Lower leg skin (tissue), 4 donors: ENCODE data around the gene EME2. TPM values are rescaled to one million over a fixed set of nuclear protein-coding genes. Genes with fewer than 3 reads are reported as not detected.

Experiments
- DNase-seq, 2 donors: peaks; one replicate each; pipeline ENCODE4 v3.0.0-alpha.2; 2019; ENCODE audit warnings: low spot score in 2 of 2
- H3K4me3 ChIP-seq: fragments of 200-600 bp; sonication (generic); 2 replicates; pipeline ENCODE4 v1.5.1; 2017; ENCODE audit warnings: mild to moderate bottlenecking, low read depth; ENCODE audit not compliant: poor library complexity, severe bottlenecking
- POLR2A ChIP-seq, 2 donors: fragments of 450-650 bp; IDR thresholded peaks; one replicate each; pipeline ENCODE4 v1.6.1; 2016 to 2017; ENCODE audit warnings: antibody characterized with exemption in 2 of 2, mild to moderate bottlenecking in 1 of 2, moderate library complexity in 1 of 2
- WGBS, 2 donors: methylation state at CpG; one replicate each; pipeline ENCODE4 v1.1.5; 2018; 5-methylcytosine and 5-hydroxymethylcytosine counted together
- intact Hi-C: fragments of 100-400 bp; cut with DNase I; formaldehyde crosslinking; loops from one replicate; pipeline ENCODE4 v1.15.0; 2023; ENCODE audit warnings: low total_unique reads
- microRNA-seq, 2 donors: library from miRNA; unstranded; fragments of <30 nt; microRNA quantifications; one replicate each; pipeline ENCODE4, GENCODE V29; 2016; ENCODE audit warnings: borderline replicate concordance in 2 of 2, borderline number of aligned reads in 1 of 2
- total RNA-seq, 4 donors: library from RNA; depleted of rRNA; stranded (reverse); fragments of >200 nt; gene quantifications; one replicate each; pipeline ENCODE4 v1.1.0, GENCODE V29; 2016
- TF ChIP-seq, protein P1 (sequence below), 3 donors: fragments of 450-650 bp; IDR thresholded peaks; one replicate each; pipeline ENCODE4 v1.5.1; 2016; ENCODE audit warnings: antibody characterized with exemption in 3 of 3, mild to moderate bottlenecking in 3 of 3, moderate library complexity in 2 of 3

EME2 gene
- total RNA-seq, 4 donors from 2014 or later: 7.6 to 22.3 (median 13.0) TPM

DNA sequence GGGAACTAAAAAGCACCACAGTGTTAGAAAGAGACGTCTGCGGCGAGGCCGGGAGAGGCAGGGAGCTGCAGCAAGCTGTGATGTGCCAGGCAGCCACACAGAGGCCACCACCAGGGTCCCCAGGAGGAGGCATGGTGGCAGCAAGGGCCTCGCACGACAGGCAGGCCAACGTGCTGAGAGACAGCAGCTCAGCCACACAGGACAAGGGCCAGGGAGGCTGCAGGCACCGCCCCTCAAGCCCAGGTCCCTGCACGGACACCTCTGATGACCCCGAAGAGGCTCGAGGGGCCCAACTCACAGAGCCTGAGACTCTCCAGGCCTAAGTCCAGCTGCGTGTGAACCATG lies 48.3 kb downstream of the EME2 start:
- H3K4me3 ChIP-seq: no peak overlapping the region
- intact Hi-C loops: no loop called here
- WGBS, 2 donors: 95 to 97% methylated on average over 11 to 12 of the region's 12 CpGs
- no peak for DNase-seq
- TF ChIP-seq, protein P1, sequence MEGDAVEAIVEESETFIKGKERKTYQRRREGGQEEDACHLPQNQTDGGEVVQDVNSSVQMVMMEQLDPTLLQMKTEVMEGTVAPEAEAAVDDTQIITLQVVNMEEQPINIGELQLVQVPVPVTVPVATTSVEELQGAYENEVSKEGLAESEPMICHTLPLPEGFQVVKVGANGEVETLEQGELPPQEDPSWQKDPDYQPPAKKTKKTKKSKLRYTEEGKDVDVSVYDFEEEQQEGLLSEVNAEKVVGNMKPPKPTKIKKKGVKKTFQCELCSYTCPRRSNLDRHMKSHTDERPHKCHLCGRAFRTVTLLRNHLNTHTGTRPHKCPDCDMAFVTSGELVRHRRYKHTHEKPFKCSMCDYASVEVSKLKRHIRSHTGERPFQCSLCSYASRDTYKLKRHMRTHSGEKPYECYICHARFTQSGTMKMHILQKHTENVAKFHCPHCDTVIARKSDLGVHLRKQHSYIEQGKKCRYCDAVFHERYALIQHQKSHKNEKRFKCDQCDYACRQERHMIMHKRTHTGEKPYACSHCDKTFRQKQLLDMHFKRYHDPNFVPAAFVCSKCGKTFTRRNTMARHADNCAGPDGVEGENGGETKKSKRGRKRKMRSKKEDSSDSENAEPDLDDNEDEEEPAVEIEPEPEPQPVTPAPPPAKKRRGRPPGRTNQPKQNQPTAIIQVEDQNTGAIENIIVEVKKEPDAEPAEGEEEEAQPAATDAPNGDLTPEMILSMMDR (IDR thresholded peaks at IDR 0.05): no peak
- TF ChIP-seq POLR2A (IDR thresholded peaks at IDR 0.05): no peak

DNA sequence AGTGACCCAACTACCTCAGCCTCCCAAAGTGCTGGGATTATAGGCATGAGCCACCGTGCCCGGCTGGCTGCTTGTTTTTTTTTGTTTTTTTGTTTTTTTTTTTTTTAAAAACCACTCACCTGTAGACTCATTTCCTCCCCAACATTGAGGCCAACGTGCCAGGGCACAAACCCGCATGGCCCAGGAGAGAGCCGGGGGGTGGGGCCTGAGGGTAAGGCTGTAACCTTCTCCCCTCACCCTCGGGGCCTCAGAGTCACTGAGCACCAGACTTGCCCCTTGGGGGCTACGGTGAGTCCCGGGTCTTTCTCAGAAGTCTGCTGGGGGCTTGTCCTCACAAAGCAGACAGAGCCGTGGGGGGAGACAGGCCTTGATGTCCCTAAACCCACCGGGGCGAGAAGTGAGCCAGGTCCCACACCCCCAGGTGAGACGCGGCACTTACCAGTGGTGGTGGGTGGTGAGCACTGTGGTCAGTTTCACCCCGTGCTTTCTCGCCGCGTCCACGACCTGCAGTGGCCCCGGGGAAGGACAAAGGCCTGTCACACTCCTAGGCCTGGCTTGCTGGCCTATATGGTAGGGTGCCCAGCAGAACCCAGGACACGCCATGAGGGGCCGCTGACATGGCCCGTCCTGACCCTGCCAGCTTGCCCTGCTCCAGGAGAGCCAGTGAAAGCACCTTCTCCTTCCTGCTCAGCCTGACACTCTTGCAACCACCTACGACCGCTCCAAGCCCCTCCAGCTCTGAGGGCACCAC lies 49.4 kb downstream of the EME2 start:
- 89 to 95% methylated on average over 10 to 24 of the region's 24 CpGs for WGBS, 2 donors
- intact Hi-C loops: no loop called here
- no peak overlapping the region for H3K4me3 ChIP-seq
- no peak for DNase-seq
- TF ChIP-seq, protein P1 (IDR thresholded peaks at IDR 0.05): no peak
- no peak for TF ChIP-seq POLR2A (IDR thresholded peaks at IDR 0.05)

DNA sequence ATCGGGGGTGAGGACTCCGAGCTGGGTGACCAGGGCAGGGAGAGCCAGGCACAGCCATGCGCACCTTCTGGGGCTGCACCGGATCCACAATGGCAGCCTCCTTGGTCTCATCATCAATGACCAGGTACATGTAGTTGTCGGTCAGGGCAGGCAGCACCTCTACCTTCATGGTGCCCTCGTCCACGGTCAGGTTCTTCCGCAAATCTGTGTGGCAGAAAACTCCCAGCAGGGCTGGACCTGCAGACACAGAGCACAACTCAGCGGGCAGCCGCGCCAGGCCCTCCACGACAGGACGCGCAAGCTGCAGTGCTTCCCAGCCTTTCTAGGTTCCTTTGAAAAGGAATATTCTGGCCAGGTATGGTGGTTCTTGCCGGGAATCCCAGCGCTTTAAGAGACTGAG lies 50.2 kb downstream of the EME2 start:
- DNase-seq: no peak
- WGBS, 2 donors: 90 to 98% methylated on average over 14 to 16 of the region's 16 CpGs
- TF ChIP-seq POLR2A (IDR thresholded peaks at IDR 0.05): no peak
- TF ChIP-seq, protein P1 (IDR thresholded peaks at IDR 0.05): no peak
- intact Hi-C loops: no loop called here
- no peak overlapping the region for H3K4me3 ChIP-seq

DNA sequence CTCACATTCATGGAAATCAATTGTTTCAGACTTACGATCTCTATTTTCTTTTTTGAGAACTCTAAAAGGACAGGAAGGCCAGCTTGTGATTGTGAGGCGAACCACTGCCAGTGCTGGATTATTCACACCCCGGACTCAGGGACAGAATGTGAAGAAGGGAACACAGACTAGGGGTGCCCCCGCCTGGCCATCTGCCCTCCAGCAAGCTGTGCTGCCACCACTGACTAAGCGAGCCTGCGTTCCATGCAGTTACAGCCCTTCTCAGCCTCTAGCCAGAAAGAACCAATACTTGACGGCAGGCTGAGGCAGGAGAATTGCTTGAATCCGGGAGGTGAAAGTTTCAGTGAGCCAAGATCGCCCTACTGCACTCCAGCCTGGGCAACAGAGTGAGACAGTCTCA lies 51.2 kb downstream of the EME2 start:
- DNase-seq: no peak
- 70 to 75% methylated on average over 9 of the region's 9 CpGs for WGBS, 2 donors
- TF ChIP-seq, protein P1 (IDR thresholded peaks at IDR 0.05): no peak
- TF ChIP-seq POLR2A (IDR thresholded peaks at IDR 0.05): no peak
- intact Hi-C loops: no loop called here
- H3K4me3 ChIP-seq: no peak overlapping the region

DNA sequence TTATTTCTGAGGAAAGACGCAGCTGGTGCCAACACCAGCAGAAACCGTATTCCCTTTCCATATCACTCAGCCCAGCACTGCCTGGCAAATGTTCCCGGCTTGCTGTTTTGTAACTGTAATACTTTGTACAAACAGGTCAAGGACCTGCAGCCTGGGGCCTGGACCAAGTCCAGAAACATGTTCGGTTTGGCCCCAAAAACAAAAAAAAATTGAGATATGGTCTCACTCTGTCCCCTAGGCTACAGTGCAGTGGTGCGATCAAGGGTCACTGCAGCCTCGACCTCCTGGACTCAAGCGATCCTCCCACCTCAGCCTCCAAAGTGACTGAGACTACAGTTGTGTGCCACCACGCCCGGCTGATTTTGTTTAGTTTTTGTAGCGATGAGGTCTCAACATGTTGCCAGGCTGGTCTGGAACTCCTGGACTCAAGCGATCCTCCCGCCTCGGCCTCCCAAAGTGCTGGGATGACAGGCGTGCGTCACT lies 52.8 kb downstream of the EME2 start:
- no peak for DNase-seq
- H3K4me3 ChIP-seq: no peak overlapping the region
- 51 to 58% methylated on average over 15 of the region's 15 CpGs for WGBS, 2 donors
- TF ChIP-seq, protein P1 (IDR thresholded peaks at IDR 0.05): no peak
- TF ChIP-seq POLR2A (IDR thresholded peaks at IDR 0.05): no peak
- intact Hi-C loops: no loop called here

Small RNA genes lying within 50 kb of the gene (microRNA-seq; reads per million reads assigned to microRNA genes)
- gene MIR3177: 0.57 to 0.68 reads per million in 2 donors

Other genes with a start within 250 kb of the EME2 start
- 10 to 100 TPM; 13.7 to 26.0 (median 26.0) TPM for gene TMEM204, start 239.1 kb upstream of the EME2 start, total RNA-seq
- gene IFT140, start 160.7 kb upstream of the EME2 start, total RNA-seq: 10 to 100 TPM; 12.5 to 24.7 (median 16.2) TPM
- 10 to 100 TPM; 14.2 to 29.6 (median 19.3) TPM for gene CRAMP1, start 160.4 kb upstream of the EME2 start, total RNA-seq
- 10 to 100 TPM; 23.3 to 40.1 (median 38.1) TPM for gene JPT2, start 94.5 kb upstream of the EME2 start, total RNA-seq
- 10 to 100 TPM; 59.9 to 95.8 (median 62.9) TPM for gene MAPK8IP3, start 66.6 kb upstream of the EME2 start, total RNA-seq
- 10 to 100 TPM; 77.7 to 98.4 (median 85.8) TPM for gene NME3, start 1.3 kb upstream of the EME2 start, total RNA-seq
- 100 to 1,000 TPM in 3 of 4 donors, 10 to 100 TPM in 1; 90.9 to 126 (median 105) TPM for gene MRPS34, start 324 bp downstream of the EME2 start, total RNA-seq
- 100 to 1,000 TPM; 146 to 238 (median 172) TPM for gene SPSB3, start 9.8 kb downstream of the EME2 start, total RNA-seq
- 100 to 1,000 TPM in 1 of 4 donors, 10 to 100 TPM in 3; 79.7 to 108 (median 91.3) TPM for gene NUBP2, start 10.2 kb downstream of the EME2 start, total RNA-seq
- gene IGFALS, start 20.9 kb downstream of the EME2 start, total RNA-seq: under 1 TPM; 0.59 to 0.69 (median 0.64) TPM
- 100 to 1,000 TPM in 1 of 4 donors, 10 to 100 TPM in 3; 57.8 to 104 (median 89.0) TPM for gene HAGH, start 54.0 kb downstream of the EME2 start, total RNA-seq
- 10 to 100 TPM; 46.2 to 89.0 (median 62.3) TPM for gene FAHD1, start 54.4 kb downstream of the EME2 start, total RNA-seq
- gene MEIOB, start 99.4 kb downstream of the EME2 start, total RNA-seq: under 1 TPM in 1 of 4 donors, not detected in 3; 0.42 TPM
- gene HS3ST6, start 145.6 kb downstream of the EME2 start, total RNA-seq: 100 to 1,000 TPM; 103 to 153 (median 120) TPM
- gene MSRB1, start 170.4 kb downstream of the EME2 start, total RNA-seq: 10 to 100 TPM; 18.7 to 44.3 (median 31.7) TPM
- 1 to 10 TPM in 1 of 4 donors, not detected in 3; 1.6 TPM for gene RPL3L, start 181.9 kb downstream of the EME2 start, total RNA-seq
- gene NDUFB10, start 186.7 kb downstream of the EME2 start, total RNA-seq: 100 to 1,000 TPM; 183 to 245 (median 217) TPM
- 1,000 to 10,000 TPM; 2,603 to 4,441 (median 3,196) TPM for gene RPS2, start 192.0 kb downstream of the EME2 start, total RNA-seq
- gene RNF151, start 194.0 kb downstream of the EME2 start, total RNA-seq: not detected
- 100 to 1,000 TPM in 2 of 4 donors, 10 to 100 TPM in 2; 60.8 to 114 (median 83.7) TPM for gene TBL3, start 199.2 kb downstream of the EME2 start, total RNA-seq
- gene NOXO1, start 208.7 kb downstream of the EME2 start, total RNA-seq: 1 to 10 TPM in 1 of 4 donors, under 1 TPM in 1, not detected in 2; 0.23 to 1.2 TPM
- gene GFER, start 211.4 kb downstream of the EME2 start, total RNA-seq: 10 to 100 TPM in 3 of 4 donors, 1 to 10 TPM in 1; 9.7 to 14.4 (median 11.6) TPM
- gene SYNGR3, start 217.2 kb downstream of the EME2 start, total RNA-seq: 1 to 10 TPM in 1 of 4 donors, under 1 TPM in 2, not detected in 1; 0.72 to 1.1 (median 0.78) TPM
- 100 to 1,000 TPM in 2 of 4 donors, 10 to 100 TPM in 2; 56.1 to 117 (median 86.5) TPM for gene ZNF598, start 237.0 kb downstream of the EME2 start, total RNA-seq
- 1 to 10 TPM in 2 of 4 donors, under 1 TPM in 1, not detected in 1; 0.38 to 3.9 (median 1.6) TPM for gene NPW, start 247.0 kb downstream of the EME2 start, total RNA-seq